ENCODE measurements around the gene IFI27.

Gene IFI27

GRCh38 chr14:94125659-94126418, 15.3 kb downstream of the IFI27 start:
- DNase-seq (ENCODE audit: low read depth in 2 of 2): no peak

DNA sequence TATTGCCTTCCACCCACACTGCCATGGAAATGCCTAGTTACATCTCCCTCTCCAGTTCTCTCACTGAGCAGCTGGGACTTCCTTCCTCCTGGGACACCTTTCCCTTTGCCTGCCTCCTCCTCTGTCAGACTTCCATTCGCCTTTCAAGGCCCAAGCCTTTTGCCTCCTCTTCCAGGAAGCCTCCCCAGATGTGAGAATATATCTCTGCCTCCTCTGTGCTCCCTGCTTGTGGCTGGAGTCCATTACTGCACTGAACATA, 15.8 kb downstream of the IFI27 start:
- no peak for DNase-seq (ENCODE audit: low read depth in 2 of 2)

DNA sequence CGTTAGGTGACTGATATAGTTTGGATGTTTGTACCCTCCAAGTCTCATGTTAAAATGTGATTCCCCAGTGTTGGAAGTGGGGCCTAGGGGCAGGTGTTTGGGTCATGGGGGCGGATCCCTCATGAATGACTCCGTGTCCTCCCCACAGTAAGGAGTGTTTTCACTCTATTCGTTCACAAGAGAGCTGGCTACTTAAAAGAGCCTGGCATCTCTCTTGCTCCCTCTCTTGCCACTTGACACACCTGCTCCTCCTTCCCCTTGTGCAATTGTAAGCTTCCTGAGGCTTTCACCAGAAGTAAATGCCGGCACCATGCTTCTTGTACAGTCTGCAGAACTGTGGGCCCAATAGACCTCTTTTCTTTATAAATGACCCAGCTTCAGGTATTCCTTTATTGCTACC, 16.3 kb downstream of the IFI27 start:
- no peak for DNase-seq (ENCODE audit: low read depth in 2 of 2)

DNA sequence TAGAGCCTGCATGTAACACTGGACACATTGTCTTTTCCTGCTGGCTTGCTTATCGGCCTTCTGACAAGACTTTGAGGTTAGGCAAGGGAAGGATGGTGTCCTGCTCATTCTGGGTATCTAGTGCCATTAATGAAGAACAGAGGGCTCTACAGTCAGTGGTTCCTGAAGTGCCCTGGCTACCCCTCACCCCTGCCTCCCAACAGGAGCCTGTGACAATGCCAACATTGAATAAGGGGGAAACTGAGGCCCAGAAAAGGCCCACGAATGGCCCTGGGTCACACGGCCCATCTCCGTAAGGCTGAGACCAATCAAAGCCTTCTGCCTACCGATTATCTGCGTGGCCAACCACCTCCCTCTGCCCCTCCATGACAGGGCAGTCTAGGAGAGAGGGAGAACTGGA, 16.8 kb downstream of the IFI27 start:
- DNase-seq (ENCODE audit: low read depth in 2 of 2): no peak

DNA sequence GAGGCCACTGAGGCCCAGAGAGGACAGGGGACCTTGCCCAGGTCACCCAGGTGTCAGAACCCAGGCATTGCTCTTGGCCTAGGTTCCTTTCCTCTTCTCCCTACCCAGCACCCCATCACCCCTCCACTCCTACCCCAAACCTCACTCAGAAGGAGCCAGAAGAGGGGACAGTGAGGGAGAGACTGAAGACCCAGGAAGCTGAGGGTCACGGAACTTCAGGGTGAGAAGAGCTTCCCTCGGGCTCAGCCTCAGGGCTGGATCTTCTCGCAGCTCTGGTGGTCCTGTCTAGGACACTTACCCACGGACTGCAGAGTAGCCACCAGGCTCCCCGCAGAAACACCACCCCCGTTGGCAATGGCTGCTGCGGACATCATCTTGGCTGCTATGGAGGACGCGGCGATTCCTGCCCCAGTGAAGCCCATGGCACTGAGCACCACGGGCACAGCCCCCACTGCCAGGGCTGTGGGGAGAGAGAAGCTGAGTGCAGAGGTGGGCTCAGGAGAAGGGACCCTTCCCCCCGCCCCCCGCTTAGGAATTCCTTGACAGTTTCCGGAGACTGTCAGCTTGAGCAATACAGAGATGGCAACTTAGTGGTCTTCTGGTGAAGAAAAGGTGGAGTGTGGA, 17.8 kb downstream of the IFI27 start:
- DNase-seq (ENCODE audit: low read depth in 2 of 2): no peak

GRCh38 chr14:94129111-94129757, 18.7 kb downstream of the IFI27 start, which contains the start of gene IFI27L2:
TSS of gene IFI27L2 (minus strand) at chr14:94129604. CDS start at chr14:94129564, 40 bp downstream.
- peak; percentile 10 to 33 for DNase-seq (ENCODE audit: low read depth in 2 of 2)

DNA sequence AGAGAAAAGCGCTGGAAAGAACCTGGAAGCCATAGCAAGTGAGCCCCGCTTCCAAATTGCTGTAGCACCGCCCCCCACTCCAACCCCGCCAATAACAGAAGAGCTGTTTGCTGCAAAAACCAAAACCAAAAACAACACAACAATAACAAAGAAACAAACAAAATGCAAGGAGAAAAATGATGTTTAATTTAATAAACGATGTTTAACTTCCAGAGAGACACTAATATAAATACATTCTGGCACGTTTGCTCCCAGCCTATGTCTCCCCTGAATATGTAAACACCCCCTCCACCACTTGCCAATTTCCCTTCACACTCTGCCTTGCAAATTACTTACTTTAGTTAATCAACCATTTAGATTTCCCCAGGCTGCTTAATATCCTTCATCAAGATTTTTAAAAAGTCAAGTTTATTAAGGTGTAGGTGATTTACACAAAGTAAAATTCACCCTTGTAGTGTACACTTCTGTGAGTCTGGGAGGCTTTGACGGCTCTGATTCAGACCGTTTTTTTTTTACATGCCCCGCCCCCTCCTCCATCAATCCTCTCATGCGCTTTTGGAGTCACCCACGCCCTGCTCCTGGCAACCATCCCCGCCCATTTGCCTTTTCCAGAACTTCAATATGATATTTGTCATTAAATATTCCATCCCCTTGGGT, 19.4 kb downstream of the IFI27 start:
- no peak for DNase-seq (ENCODE audit: low read depth in 2 of 2)

DNA sequence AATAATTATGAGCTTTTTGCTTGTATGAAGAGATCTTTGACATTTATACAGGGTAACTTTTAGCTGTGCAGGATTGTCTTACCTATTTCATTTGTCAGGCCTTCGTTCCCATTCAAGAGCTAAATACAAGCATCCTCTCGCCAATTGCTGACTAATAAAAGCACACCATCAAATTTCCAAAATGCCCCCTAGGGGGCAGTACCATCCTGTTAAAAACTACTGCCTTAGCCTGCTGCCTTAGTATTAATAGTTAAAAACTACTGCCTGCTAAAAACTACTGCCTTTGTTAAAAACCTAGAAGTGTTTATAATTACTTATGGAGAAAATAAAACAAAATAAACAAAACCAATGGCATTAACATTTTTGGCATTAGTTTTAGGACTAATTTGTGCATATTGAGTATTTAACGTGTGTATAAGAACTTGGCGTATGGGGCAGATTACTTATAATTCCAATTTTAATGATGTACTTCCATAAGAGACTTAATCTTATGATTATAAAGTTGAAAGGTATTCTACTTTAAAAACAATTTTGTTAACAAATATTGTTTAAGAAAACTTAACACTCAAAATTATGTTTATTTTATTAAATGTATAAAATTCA, 21.9 kb downstream of the IFI27 start:
- DNase-seq (ENCODE audit: low read depth in 2 of 2): peak in 1 of 2 donors; percentile 30

GRCh38 chr14:94135476-94135875, 24.9 kb downstream of the IFI27 start:
- no peak for DNase-seq (ENCODE audit: low read depth in 2 of 2)

DNA sequence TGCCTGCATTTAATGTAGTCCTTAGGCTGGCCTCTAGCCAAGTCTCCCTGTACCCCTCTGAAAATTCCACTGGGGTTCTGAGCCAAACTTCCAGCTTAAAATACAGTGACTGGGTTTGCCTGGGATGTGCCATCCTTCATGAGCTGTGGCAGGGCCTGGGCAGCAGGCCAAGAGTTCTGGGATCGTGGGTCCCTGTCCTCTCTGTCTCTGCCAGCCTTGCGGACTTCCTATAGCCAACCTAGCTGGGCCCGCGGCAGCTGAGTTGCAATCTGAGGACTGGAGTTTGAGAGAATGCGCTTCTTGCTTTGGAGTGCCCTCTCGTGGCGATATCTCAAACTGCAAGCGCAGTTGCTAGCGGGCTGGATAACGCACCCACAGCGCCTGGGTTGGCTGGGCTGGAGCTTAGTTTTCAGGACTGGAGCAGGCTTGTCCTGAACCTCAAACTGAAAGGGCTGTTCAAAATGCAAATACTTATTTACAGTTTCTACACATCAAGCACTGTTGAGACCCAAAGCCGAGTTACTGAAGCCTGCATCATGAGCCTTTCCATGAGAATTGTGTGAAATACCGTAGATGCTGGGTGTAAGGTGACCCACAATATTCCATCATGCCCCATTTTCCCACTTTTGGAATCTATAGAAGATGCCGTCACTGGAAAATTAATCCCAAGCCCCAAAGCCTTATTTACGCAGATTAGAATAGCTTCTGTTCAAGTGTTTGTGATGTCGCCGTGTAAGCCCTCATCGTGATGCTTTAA, 26.2 kb downstream of the IFI27 start:
- peak; percentile 58 to 68 for DNase-seq (ENCODE audit: low read depth in 2 of 2)

- DNase-seq (ENCODE audit: low read depth in 2 of 2): no peak
These were observed 27.7 kb downstream of the IFI27 start for GRCh38 chr14:94138251-94138650.

GRCh38 chr14:94139006-94139405, 28.5 kb downstream of the IFI27 start:
- DNase-seq (ENCODE audit: low read depth in 2 of 2): no peak

- DNase-seq (ENCODE audit: low read depth in 2 of 2): no peak
These were observed 28.9 kb downstream of the IFI27 start for GRCh38 chr14:94139421-94139820.

DNA sequence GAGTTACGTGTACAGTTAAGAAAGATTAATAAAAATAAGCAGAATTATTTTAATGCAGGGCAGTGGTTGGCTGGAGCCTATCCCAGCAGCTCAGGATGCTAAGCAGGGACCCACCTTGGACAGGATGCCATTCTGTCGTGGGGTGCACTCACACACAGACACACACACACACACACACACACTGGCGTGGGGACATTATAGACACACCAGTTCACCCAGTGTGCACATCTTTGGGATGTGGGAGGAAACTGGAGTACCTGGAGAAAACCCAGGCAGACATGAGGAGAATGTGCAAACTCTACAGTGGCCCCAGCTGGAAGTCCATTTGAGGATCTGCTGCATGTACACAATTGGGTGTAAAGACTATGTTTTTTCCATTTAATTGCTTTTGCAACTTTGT, 31.7 kb downstream of the IFI27 start:
- DNase-seq (ENCODE audit: low read depth in 2 of 2): no peak

GRCh38 chr14:94142836-94143235, 32.3 kb downstream of the IFI27 start:
- DNase-seq (ENCODE audit: low read depth in 2 of 2): no peak

DNA sequence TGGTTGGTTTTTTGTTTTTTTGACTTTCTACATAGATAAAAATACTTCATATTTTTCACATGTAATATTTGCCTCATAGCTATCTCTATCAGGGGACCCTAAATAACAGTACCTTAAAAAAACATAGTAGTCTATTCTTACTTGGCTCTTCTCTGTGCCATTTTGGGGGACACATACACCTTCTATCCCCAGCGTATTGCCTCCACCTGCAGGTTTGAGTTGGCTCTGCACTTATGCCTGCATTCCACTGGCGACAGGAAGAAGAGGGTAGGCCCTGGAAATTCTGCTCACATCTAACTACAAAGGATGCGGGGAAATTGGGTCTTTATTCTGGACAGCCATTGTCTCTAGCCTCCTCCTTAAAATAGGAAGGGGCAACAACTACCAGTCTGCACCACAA, 32.7 kb downstream of the IFI27 start:
- no peak for DNase-seq (ENCODE audit: low read depth in 2 of 2)

GRCh38 chr14:94143711-94144110, 33.2 kb downstream of the IFI27 start:
- no peak for DNase-seq (ENCODE audit: low read depth in 2 of 2)

DNA sequence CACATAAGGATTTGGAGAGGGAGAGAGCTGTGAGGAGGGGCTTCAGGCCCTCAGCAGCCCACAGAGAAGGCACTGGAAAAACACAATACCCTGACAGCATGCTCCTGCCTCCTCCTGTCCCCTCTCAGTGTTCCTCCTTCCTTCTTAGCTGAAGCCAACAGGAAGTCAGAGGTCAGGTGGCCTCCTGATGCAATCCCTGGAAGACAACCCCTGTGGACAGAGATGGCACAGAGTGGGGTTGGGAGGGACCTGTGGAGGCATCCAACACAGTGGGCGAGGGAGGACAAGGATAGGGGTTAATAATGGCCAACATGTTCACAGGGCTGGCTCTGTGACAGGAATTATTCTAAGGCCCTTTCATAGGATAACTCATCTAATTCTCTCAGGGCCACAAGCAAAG, 34.2 kb downstream of the IFI27 start:
- DNase-seq (ENCODE audit: low read depth in 2 of 2): no peak

DNA sequence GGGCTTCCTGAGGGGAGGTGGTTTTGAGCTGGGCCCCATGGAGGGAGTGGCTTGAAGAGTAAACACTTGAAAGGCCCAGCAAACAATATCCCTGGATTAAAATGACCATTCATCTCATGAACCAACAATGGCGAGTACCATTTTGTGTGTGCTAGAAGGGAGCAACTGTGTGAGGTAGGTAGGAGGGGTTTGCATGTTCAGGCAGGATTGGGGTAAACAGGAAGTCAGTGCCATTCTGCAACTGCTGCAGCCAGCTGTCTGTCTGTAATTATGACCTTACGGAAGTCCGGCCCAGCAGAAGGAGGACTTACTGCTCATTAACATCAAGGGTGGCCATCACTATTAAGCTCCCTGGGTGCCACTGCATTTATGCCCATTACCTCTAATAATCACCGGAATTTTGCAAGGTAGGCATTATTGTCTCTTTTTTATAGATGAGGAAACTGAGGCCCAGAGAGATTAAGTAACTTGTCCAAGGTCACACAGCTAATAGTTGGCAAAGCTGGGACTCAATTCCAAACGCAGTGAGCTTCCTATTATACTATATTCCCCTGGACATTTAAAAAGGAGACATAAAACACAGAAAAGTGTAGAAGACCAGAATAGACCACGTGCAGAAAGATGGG, 35.5 kb downstream of the IFI27 start:
- DNase-seq (ENCODE audit: low read depth in 2 of 2): no peak

DNA sequence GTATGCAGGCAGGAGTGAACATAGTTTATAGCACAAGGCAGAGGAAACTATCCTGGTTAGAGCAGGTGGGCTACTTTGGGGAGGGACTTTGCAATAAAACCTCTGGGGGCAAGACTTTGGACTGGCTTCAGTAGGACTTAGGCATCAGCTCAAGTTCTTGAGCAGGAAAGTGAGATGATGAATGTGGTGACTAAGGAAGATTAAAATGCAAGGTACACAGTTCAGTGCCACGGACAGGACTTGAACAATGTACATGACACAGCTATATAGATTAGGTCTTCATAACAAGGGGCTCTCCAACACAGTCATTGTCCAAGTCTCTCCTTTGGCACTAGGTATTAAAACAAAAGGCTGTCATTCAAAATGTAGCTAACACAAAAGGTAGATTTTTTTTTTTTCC, 42.1 kb downstream of the IFI27 start:
- no peak for DNase-seq (ENCODE audit: low read depth in 2 of 2)

GRCh38 chr14:94153750-94154342, 43.3 kb downstream of the IFI27 start:
- DNase-seq (ENCODE audit: low read depth in 2 of 2): no peak

All from stimulated activated CD8-positive, alpha-beta memory T cell treated with anti-CD3 and anti-CD28 coated beads, Interleukin-15, amount 100 ng/mL, for 4 hours (primary cell).